Neuron (in vitro differentiated cells): Measurements from ENCODE around the gene SHISA7.
A peak's percentile ranks its signal among the peaks of the same experiment; 100 is the strongest.

Source experiments
- H2AFZ ChIP-seq: one replicate; pipeline ENCODE4 v1.6.1; 2013; ENCODE audit warnings: low read depth, mild to moderate bottlenecking, inconsistent platforms, low read length, moderate library complexity
- H3K27me3 ChIP-seq: one replicate; pipeline ENCODE4 v1.6.1; 2013; ENCODE audit warnings: low read length; ENCODE audit not compliant: insufficient read depth
- H3K36me3 ChIP-seq: one replicate; pipeline ENCODE4 v1.6.1; 2013; ENCODE audit warnings: low read length; ENCODE audit not compliant: insufficient read depth
- H3K4me1 ChIP-seq: one replicate; pipeline ENCODE4 v1.6.1; 2013; ENCODE audit warnings: low read length; ENCODE audit not compliant: insufficient read depth
- H3K4me3 ChIP-seq: 2 replicates; pipeline ENCODE4 v1.5.1; 2013; ENCODE audit warnings: mild to moderate bottlenecking, low read length, moderate library complexity
- H3K9me3 ChIP-seq: one replicate; pipeline ENCODE4 v1.6.1; 2013; ENCODE audit warnings: low read length

SHISA7 gene

GRCh38 chr19:55485439-55486011, 42.4 kb upstream of the SHISA7 start:
- Histone ChIP-seq H3K27me3 (no peaks in the 10 kb centered on the region), H2AFZ (peak overlapping the region; percentile 66), H3K9me3 (no peaks in the 10 kb centered on the region), H3K36me3 (peaks cover 3% of the 10 kb centered on the region), H3K4me1 (peaks cover 56% of the 10 kb centered on the region), H3K4me3 (peak overlapping the region; percentile 67)

- Histone ChIP-seq H3K36me3 (peaks cover 3% of the 10 kb centered on the region), H3K4me1 (peaks cover 56% of the 10 kb centered on the region), H3K9me3 (no peaks in the 10 kb centered on the region), H3K4me3 (peak within 1 kb of the TSS; percentile 67), H3K27me3 (no peaks in the 10 kb centered on the region), H2AFZ (peak within 1 kb of the TSS; percentile 66)
Measured at GRCh38 chr19:55484593-55485438, 41.7 kb upstream of the SHISA7 start, which contains the start of gene NAT14. TSS of gene NAT14 (plus strand) at chr19:55485188. CDS start at chr19:55485709, 521 bp downstream.

GRCh38 chr19:55483706-55484592, 40.8 kb upstream of the SHISA7 start:
- no peaks in the 10 kb centered on the region for H3K27me3 ChIP-seq
- no peaks in the 10 kb centered on the region for H3K9me3 ChIP-seq
- H2AFZ ChIP-seq = peak overlapping the region; percentile 66
- peaks cover 49% of the 10 kb centered on the region for H3K4me1 ChIP-seq
- H3K4me3 ChIP-seq = peak overlapping the region; percentile 67
- peaks cover 3% of the 10 kb centered on the region for H3K36me3 ChIP-seq

GRCh38 chr19:55482967-55483705, 40.0 kb upstream of the SHISA7 start:
- Histone ChIP-seq H2AFZ (no peak overlapping the region), H3K36me3 (peaks cover 3% of the 10 kb centered on the region), H3K4me3 (no peak overlapping the region), H3K9me3 (no peaks in the 10 kb centered on the region), H3K27me3 (no peaks in the 10 kb centered on the region), H3K4me1 (peaks cover 45% of the 10 kb centered on the region)

- H3K9me3 ChIP-seq = no peaks in the 10 kb centered on the region
- no peak overlapping the region for H3K4me3 ChIP-seq
- peaks cover 43% of the 10 kb centered on the region for H3K4me1 ChIP-seq
- H2AFZ ChIP-seq = no peak overlapping the region
- H3K27me3 ChIP-seq = no peaks in the 10 kb centered on the region
- H3K36me3 ChIP-seq = peaks cover 3% of the 10 kb centered on the region
Measured at GRCh38 chr19:55482156-55482961, 39.3 kb upstream of the SHISA7 start.

GRCh38 chr19:55481794-55482155, 38.7 kb upstream of the SHISA7 start:
- Histone ChIP-seq H3K9me3 (no peaks in the 10 kb centered on the region), H3K4me3 (no peak overlapping the region), H2AFZ (no peak overlapping the region), H3K36me3 (peaks cover 3% of the 10 kb centered on the region), H3K4me1 (peaks cover 39% of the 10 kb centered on the region), H3K27me3 (no peaks in the 10 kb centered on the region)

- Histone ChIP-seq H3K9me3 (no peaks in the 10 kb centered on the region), H3K4me1 (peaks cover 34% of the 10 kb centered on the region), H2AFZ (no peak overlapping the region), H3K4me3 (no peak overlapping the region), H3K36me3 (peaks cover 3% of the 10 kb centered on the region), H3K27me3 (no peaks in the 10 kb centered on the region)
Measured at GRCh38 chr19:55481148-55481793, 38.2 kb upstream of the SHISA7 start.

- H3K27me3 ChIP-seq = no peaks in the 10 kb centered on the region
Measured at GRCh38 chr19:55479451-55480230, 36.5 kb upstream of the SHISA7 start.

GRCh38 chr19:55479045-55479444, 35.9 kb upstream of the SHISA7 start:
- no peak overlapping the region for H3K4me3 ChIP-seq
- H3K9me3 ChIP-seq = no peaks in the 10 kb centered on the region
- peaks cover 3% of the 10 kb centered on the region for H3K36me3 ChIP-seq
- H3K27me3 ChIP-seq = no peaks in the 10 kb centered on the region
- H3K4me1 ChIP-seq = peaks cover 20% of the 10 kb centered on the region
- no peak overlapping the region for H2AFZ ChIP-seq

More at GRCh38 chr19:55479451-55480230, 36.5 kb upstream of the SHISA7 start:
- Histone ChIP-seq H3K4me1 (peaks cover 26% of the 10 kb centered on the region), H2AFZ (no peak overlapping the region), H3K36me3 (peaks cover 3% of the 10 kb centered on the region), H3K4me3 (no peak overlapping the region), H3K9me3 (no peaks in the 10 kb centered on the region)

GRCh38 chr19:55478364-55478763, 35.3 kb upstream of the SHISA7 start:
- H3K4me3 ChIP-seq = no peak overlapping the region
- no peaks in the 10 kb centered on the region for H3K27me3 ChIP-seq
- peaks cover 3% of the 10 kb centered on the region for H3K36me3 ChIP-seq
- H2AFZ ChIP-seq = no peak overlapping the region
- no peaks in the 10 kb centered on the region for H3K9me3 ChIP-seq
- H3K4me1 ChIP-seq = peaks cover 19% of the 10 kb centered on the region

- no peaks in the 10 kb centered on the region for H3K9me3 ChIP-seq
- peaks cover 3% of the 10 kb centered on the region for H3K36me3 ChIP-seq
- H3K4me3 ChIP-seq = peak overlapping the region; percentile 64
- no peak overlapping the region for H2AFZ ChIP-seq
- no peaks in the 10 kb centered on the region for H3K27me3 ChIP-seq
- peaks cover 23% of the 10 kb centered on the region for H3K4me1 ChIP-seq
Measured at GRCh38 chr19:55477905-55478304, 34.8 kb upstream of the SHISA7 start.
